HG02981 (cell line): ENCODE results near the gene PSENEN.

Experiments
- ATAC-seq: cut with Tn5 transposase; IDR thresholded peaks from one replicate; pipeline ENCODE4 v1.9.1; 2021; ENCODE audit warnings: mild to moderate bottlenecking, moderate library complexity; ENCODE audit not compliant: unreplicated experiment

Gene PSENEN

GRCh38 chr19:35750167-35750566 lies 4.7 kb downstream of the PSENEN start:
- ATAC-seq, result no peak

DNA sequence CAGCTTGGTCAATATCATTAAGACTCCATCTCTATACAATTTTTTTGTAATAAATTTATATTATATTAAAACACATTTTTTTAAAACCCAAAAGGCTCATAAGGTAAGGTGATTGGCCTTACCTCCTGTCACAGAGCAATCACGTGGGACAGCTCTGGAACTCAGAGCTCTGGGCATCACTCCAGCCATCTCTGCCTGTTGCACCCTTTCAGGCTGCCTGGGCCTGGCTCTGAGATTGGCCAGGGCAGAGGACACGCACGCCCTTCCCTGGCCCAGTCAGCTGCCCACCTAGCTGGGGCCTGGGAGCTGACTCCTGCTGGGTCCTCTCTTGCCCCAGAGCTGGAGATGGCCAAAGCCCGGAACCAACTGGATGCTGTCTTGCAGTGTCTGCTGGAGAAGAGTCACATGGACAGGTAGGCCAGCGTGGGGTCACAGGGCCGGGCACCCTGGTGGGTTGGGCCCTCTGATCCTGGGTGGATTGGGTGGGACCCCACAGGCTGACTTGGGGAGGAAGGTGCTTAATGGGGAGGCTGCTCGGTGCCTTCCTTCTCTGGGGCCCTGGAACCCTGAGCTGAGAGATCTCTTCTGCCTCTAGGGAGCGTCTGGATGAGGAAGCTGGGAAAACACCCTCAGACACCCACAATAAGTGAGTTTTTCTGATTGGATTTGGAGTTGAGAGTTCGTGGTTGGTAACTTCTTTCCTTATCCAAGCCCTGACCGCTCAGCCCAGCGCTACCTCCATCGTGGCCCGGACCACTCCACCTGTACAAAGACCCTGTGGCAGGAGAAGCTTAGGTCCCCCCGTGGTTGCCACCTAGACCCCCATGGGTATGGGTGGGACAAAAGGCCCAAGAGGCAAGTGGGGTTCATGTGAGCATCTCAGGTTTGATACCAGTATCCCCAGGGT lies 6.6 kb downstream of the PSENEN start:
- no peak for ATAC-seq

- no peak for ATAC-seq
Measured at GRCh38 chr19:35752746-35753350, 7.4 kb downstream of the PSENEN start.

DNA sequence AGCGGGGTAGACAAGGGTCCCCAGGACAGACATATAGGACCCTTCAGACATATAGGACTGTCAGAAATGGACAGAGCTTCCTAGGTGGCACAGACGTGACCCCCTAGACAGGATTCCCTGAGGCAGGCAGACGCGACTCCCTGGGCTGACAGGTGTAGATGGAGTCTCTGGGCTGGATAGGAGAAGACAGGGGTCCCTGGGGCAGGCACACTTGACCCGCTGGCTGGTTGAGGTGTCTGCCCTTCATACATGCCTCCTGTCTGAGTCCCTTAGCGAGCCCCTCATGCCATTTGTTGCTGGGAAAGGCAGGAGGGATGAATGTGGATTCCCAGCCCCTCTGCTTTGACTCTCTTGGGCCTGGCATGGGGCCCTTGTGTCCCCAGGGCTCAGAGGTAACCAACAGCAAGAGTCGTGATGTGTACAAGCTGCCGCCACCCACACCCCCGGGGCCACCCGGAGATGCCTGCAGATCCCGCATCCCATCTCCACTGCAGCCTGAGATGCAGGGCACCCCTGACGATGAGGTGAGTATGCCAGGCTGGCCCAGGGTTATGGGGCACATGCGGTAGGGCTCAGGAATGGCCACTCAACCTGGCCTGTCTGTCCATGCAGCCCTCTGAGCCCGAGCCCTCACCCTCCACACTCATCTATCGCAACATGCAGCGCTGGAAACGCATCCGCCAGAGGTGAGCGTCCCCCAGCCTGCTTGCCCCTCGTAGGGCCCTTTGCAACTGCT lies 8.4 kb downstream of the PSENEN start:
- no peak for ATAC-seq

- ATAC-seq, result no peak
Measured at GRCh38 chr19:35754370-35755130, 9.1 kb downstream of the PSENEN start.

DNA sequence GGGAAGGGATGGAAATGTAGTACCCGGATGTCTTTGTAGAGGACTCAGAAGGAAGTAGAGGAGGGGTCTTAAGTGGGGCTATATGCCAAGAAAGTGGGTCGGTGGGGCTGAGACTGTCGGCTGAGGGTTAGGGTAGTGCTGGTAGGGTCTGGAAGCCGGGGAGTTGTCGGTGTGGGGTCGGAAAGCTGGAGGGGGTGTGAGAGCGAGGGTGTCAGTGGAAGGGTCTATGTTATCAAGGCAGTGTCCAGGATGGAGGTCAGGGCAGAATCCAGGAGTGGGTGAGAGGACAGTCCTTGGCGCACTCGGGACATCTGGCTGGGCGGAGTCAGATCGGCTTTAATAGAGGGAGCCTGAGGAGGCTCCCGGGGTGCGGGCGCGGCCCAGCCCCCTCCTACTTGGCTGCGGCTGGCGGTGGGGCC lies 9.7 kb downstream of the PSENEN start:
- ATAC-seq, result no peak

DNA sequence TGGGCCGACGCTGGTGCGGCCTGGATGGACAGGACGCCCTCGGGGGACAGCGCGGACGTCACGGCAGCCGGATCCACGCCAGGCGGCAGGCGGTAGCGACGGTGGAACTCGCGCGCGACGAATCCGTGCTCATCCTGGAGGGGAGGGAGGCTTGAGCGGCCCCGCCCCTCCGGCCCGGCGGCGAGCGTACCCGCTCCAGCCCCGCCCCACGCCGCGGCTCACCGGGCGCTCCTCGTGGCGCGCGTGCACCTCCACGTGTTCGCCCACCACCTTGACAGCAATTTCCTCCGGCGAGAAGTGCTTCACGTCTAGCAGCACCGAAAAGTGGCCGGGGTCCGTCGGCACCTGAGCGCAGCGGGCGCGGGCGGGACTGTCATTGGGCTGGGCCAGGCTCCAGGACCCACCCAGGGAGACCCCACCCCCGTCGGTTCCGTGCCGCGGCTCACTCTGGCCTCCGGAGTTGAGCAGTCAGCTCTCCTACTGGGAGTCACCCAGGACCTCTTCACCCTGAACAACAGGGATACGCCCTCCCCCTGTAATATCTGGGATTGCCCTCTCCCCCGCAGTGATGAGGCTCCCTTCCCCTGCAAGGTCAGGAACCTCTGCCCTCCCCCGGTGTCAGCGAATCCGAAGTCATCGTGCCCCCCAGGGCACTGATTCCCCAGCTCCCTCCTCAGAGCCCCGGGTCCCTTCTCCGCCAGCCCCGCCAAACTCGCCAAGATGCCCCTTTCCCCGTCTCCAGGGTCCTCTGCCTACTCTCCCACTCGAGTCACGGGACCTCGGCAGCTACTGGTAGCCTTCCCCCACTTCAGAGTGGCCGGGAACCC lies 10.3 kb downstream of the PSENEN start:
- ATAC-seq, result no peak

DNA sequence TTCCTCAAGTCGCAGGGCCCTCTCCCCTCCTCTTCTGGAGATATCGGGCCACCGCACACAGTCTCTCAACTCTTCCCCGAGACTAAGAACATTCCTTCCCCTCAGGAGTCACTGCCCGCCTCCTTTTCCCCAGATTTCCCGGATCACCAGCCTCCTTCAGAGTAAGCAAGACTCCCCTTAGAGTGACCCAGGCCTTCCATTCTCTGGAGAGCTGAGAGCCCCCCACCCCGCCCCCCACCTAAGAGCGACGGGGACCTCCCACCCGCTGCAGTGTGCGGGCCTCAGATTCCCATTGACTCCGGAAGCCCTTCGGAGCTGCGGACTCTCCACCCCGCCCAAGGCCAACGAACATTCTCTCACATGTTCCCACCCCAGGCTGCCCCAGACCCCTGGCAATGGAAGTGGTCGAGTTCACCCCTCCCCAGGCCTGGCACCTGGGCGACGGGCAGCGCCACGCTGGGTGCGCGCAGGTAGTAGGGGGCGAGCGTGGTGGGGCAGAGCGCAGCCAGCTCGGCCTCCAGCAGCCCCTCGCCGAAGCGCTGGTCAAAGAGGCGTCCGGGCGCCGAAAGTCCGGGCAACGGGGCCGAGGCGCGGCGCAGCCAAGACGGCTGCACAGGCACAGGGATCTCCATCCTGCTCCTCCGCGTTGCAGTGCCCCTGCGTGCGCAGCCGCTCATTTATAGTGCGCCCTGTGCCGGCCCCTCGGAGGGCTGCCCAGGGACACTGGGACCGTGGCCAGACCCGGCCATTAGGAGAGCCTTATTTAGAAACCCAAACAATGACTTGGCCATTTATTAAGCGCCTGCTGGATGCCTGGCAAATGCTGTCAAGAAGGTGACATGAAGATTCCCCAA lies 11.2 kb downstream of the PSENEN start, which contains the start of gene HSPB6:
TSS of gene HSPB6 (minus strand) at position 653 of the 854 bp plus-strand sequence. CDS start at position 632, 21 bp downstream.
- no peak for ATAC-seq

GRCh38 chr19:35757231-35757748 lies 11.8 kb downstream of the PSENEN start:
- ATAC-seq, result no peak

- peak; percentile 98 for ATAC-seq
Measured at GRCh38 chr19:35757749-35758608, 12.5 kb downstream of the PSENEN start, which contains the start of gene PROSER3. PROSER3 (plus strand) TSS chr19:35758176; CDS start chr19:35758216, 40 bp downstream.

GRCh38 chr19:35759697-35760096 lies 14.2 kb downstream of the PSENEN start:
- ATAC-seq, result no peak

DNA sequence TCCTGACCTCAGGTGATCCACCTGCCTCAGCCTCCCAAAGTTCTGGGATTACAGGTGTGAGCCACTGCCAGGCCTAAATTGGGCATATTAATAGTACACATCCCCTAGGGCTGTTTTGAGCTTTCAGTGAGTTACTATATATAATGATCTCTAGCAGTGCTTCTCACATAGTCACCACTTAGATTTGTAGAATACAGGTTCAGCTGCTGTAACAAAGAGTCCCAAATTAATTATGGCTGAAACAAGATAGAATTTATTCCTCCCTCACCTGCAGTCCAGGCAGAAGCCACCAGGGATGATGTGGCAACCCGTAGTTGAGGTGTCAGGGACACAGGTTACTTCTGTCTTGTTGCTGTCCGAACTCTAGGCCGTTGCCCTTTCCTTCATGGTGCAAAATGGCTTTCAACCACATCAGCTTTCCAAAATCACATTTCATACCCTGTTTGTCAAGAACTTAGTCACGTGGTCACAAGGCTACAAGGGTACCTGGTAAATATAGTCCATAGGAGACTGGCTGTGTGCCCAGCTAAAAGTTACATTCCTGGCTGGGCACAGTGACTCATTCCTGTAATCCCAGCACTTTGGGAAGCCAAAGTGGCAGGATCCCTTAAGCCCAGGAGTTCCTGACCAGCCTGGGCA lies 15.4 kb downstream of the PSENEN start:
- no peak for ATAC-seq

- ATAC-seq, result no peak
Measured at GRCh38 chr19:35764432-35765315, 19.2 kb downstream of the PSENEN start.

- no peak for ATAC-seq
Measured at GRCh38 chr19:35766571-35767104, 21.2 kb downstream of the PSENEN start.

DNA sequence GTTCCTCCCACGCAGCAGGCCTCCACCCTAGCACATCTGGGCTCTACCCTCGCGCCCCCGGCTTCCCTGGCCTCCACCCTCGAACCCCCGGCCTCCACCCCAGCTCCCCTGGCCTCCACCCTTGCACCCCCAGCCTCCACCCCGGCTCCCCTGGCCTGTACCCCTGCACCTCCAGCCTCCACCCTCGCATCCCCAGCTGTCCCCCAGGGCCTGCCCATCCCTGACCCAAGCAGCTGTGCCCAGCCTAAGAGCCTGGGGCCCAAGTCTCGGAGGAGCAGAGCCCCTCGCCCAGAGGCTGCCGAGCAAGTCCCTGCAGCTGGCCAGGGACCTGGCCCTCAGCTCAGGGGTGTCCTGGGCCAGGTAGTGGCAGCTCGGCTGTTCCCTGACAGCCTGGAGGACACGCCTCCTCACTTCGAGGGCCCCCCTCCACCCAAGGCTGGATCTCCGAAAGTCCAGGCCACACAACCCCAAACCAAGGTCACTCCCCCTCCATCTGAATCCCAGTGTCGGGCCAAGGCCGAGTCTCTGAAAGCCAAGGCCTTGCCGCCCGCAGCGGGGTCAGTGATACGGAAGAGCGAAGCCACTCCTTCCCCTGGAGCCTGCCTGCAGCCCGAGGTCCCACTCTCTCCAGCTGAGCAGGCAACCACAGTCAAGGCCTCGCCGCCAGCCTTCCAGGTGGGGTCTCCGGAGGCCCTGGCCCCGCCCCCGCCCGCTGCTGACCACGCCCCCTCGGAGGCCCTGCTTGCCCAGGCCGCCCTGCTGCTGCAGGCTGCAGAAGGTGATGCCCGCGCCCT lies 22.0 kb downstream of the PSENEN start:
- ATAC-seq, result no peak
